GM12873 (cell line): ENCODE measurements around the gene APPL2.

ENCODE experiments used
- TF ChIP-seq, protein P1 (sequence below): IDR thresholded peaks from 2 replicates; pipeline ENCODE4 v1.5.1; 2012; ENCODE audit warnings: low read depth, mild to moderate bottlenecking, moderate library complexity, low read length, control low read depth; ENCODE audit not compliant: insufficient read depth; ENCODE audit errors: missing control alignments

The APPL2 gene

GRCh38 chr12:105235281-105235731 lies 668 bp downstream of the APPL2 start:
- TF ChIP-seq, protein P1, sequence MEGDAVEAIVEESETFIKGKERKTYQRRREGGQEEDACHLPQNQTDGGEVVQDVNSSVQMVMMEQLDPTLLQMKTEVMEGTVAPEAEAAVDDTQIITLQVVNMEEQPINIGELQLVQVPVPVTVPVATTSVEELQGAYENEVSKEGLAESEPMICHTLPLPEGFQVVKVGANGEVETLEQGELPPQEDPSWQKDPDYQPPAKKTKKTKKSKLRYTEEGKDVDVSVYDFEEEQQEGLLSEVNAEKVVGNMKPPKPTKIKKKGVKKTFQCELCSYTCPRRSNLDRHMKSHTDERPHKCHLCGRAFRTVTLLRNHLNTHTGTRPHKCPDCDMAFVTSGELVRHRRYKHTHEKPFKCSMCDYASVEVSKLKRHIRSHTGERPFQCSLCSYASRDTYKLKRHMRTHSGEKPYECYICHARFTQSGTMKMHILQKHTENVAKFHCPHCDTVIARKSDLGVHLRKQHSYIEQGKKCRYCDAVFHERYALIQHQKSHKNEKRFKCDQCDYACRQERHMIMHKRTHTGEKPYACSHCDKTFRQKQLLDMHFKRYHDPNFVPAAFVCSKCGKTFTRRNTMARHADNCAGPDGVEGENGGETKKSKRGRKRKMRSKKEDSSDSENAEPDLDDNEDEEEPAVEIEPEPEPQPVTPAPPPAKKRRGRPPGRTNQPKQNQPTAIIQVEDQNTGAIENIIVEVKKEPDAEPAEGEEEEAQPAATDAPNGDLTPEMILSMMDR, result no peak

GRCh38 chr12:105234197-105234596 lies 1.8 kb downstream of the APPL2 start:
- TF ChIP-seq, protein P1, result no peak

- TF ChIP-seq, protein P1, result no peak
Measured at GRCh38 chr12:105233041-105233905, 2.7 kb downstream of the APPL2 start.

DNA sequence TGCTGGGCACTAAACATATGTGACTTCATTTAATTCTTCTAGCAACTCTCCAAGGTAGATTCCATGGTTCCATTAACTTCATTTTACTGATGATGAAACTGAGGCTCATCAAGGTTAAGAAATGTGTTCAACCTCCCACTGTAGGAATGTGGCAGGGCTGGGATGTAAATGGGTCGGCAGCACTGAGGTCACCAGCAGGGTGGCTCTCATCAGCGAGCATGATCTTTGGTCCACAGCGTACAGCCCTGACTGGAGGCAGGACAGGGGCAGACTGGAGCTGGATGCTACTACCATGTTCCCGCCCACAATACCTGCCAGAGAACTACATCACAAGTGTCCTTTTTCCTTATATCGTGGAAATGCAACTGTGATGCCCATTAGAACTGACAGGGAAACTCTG lies 4.6 kb downstream of the APPL2 start:
- TF ChIP-seq, protein P1, result no peak

DNA sequence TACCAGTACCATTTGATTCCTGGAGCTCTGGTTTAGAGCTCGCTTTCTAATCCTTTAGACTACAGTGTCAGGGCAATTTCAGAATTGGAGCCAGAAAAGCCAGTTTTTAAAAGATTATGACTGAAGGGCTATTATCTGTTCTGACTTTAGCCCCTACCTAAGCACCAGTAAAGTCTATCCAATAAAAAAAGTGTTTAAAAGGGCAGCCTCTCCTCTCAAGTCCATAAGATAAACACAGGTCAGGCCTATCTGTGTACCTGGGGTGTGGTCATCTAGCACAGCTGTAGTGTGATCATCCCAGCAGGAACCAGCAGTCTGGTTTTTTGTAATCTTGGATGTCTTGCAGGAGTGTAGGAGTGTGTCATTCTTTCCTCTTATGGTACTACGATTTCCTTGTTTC lies 6.6 kb downstream of the APPL2 start:
- TF ChIP-seq, protein P1, result no peak

- TF ChIP-seq, protein P1, result no peak
Measured at GRCh38 chr12:105228966-105229365, 7.0 kb downstream of the APPL2 start.

GRCh38 chr12:105228494-105228893 lies 7.5 kb downstream of the APPL2 start:
- TF ChIP-seq, protein P1, result no peak
